Ishikawa (cell line): ENCODE measurements around the gene UVSSA.

Experiments used
- CEBPB ChIP-seq: IDR thresholded peaks from 2 replicates; pipeline ENCODE4 v1.6.1; 2012
- CREB1 ChIP-seq: IDR thresholded peaks from 2 replicates; pipeline ENCODE4 v1.6.1; 2012; ENCODE audit warnings: low read depth
- EGR1 ChIP-seq: IDR thresholded peaks from 2 replicates; pipeline ENCODE4 v1.6.1; 2012
- EP300 ChIP-seq: IDR thresholded peaks from 2 replicates; pipeline ENCODE4 v1.6.1; 2012; ENCODE audit warnings: borderline replicate concordance
- FOXM1 ChIP-seq: IDR thresholded peaks from 2 replicates; pipeline ENCODE4 v1.6.1; 2012; ENCODE audit warnings: low read depth, borderline replicate concordance
- NFIC ChIP-seq: IDR thresholded peaks from 2 replicates; pipeline ENCODE4 v1.6.1; 2012
- RAD21 ChIP-seq: IDR thresholded peaks from 2 replicates; pipeline ENCODE4 v1.6.1; 2012; ENCODE audit warnings: low read depth
- TAF1 ChIP-seq: IDR thresholded peaks from 2 replicates; pipeline ENCODE4 v1.6.1; 2012; ENCODE audit warnings: low read depth, mild to moderate bottlenecking
- TCF12 ChIP-seq: IDR thresholded peaks from 2 replicates; pipeline ENCODE4 v1.6.1; 2012; ENCODE audit warnings: low read depth
- TEAD4 ChIP-seq: IDR thresholded peaks from 2 replicates; pipeline ENCODE4 v1.6.1; 2012
- USF1 ChIP-seq: IDR thresholded peaks from 2 replicates; pipeline ENCODE4 v1.6.1; 2012
- YY1 ChIP-seq: IDR thresholded peaks from 2 replicates; pipeline ENCODE4 v1.6.1; 2012; ENCODE audit warnings: low read depth
- ZBTB7A ChIP-seq: IDR thresholded peaks from 2 replicates; pipeline ENCODE4 v1.6.1; 2012; ENCODE audit warnings: low read depth
- TF ChIP-seq, protein P1 (sequence below): IDR thresholded peaks from 2 replicates; pipeline ENCODE4 v1.6.1; 2012; ENCODE audit warnings: low read depth, mild to moderate bottlenecking
- TF ChIP-seq, protein P2 (sequence below): IDR thresholded peaks from 2 replicates; pipeline ENCODE4 v1.6.1; 2012

UVSSA gene

GRCh38 chr4:1413687-1414479 lies 66.9 kb downstream of the UVSSA start:
- TF ChIP-seq, protein P1, sequence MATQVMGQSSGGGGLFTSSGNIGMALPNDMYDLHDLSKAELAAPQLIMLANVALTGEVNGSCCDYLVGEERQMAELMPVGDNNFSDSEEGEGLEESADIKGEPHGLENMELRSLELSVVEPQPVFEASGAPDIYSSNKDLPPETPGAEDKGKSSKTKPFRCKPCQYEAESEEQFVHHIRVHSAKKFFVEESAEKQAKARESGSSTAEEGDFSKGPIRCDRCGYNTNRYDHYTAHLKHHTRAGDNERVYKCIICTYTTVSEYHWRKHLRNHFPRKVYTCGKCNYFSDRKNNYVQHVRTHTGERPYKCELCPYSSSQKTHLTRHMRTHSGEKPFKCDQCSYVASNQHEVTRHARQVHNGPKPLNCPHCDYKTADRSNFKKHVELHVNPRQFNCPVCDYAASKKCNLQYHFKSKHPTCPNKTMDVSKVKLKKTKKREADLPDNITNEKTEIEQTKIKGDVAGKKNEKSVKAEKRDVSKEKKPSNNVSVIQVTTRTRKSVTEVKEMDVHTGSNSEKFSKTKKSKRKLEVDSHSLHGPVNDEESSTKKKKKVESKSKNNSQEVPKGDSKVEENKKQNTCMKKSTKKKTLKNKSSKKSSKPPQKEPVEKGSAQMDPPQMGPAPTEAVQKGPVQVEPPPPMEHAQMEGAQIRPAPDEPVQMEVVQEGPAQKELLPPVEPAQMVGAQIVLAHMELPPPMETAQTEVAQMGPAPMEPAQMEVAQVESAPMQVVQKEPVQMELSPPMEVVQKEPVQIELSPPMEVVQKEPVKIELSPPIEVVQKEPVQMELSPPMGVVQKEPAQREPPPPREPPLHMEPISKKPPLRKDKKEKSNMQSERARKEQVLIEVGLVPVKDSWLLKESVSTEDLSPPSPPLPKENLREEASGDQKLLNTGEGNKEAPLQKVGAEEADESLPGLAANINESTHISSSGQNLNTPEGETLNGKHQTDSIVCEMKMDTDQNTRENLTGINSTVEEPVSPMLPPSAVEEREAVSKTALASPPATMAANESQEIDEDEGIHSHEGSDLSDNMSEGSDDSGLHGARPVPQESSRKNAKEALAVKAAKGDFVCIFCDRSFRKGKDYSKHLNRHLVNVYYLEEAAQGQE: no peak
- TF ChIP-seq EP300 (no peak), ZBTB7A (no peak), RAD21 (no peak)

DNA sequence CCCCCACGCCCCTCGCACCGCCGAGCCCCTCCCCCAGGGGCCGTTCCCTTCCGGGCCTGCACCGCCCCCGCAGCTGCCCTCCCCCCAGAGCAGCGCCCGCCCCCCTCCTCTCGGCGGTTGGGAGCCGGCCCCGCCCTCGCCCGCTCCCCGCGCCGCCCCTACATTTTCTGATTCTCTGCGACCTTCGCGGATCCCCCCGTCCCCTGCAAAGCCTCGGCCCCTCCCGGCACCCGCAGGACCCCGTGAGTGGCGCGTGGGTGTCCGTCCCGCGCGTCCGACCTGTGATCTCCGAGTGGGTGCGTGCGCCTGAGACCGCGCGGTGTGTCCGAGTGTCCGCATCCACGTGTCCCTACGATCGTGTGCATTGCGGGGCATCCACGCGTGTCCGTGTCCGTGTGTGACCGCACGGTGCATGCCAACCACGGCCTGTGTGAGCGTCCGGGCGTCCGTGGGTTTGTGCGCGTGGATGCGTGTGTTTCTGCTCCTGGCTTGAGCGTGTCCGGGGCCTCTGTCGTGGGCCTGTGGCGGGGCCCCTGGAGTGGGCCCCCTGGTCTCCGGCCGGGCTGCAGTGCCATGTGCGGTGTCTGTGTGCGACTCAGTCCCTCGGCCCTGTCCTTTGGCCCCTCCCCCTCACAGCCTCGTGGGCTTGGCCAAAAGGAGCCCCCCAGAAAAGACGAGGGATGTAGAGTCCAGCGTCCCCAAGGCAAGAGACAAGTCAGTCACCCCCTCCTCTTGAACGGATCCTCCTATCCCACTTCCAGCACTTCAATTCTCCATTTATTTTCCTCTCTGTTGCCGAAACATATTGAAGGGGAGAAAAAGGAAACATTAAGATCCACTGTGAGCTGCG lies 68.0 kb downstream of the UVSSA start:
- no peak for TF ChIP-seq EP300
- no peak for TF ChIP-seq USF1
- TF ChIP-seq, protein P1: no peak
- TF ChIP-seq, protein P2, sequence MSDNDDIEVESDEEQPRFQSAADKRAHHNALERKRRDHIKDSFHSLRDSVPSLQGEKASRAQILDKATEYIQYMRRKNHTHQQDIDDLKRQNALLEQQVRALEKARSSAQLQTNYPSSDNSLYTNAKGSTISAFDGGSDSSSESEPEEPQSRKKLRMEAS: no peak
- TF ChIP-seq TCF12: no peak
- TF ChIP-seq RAD21: no peak
- no peak for TF ChIP-seq YY1
- TF ChIP-seq NFIC: no peak
- TF ChIP-seq CREB1: no peak
- no peak for TF ChIP-seq ZBTB7A
- no peak for TF ChIP-seq EGR1
- TF ChIP-seq TAF1: no peak
- TF ChIP-seq CEBPB: no peak
- TF ChIP-seq TEAD4: no peak
- no peak for TF ChIP-seq FOXM1

GRCh38 chr4:1415681-1415981 lies 68.6 kb downstream of the UVSSA start:
- TF ChIP-seq USF1 (no peak), RAD21 (no peak), EP300 (no peak), CREB1 (no peak), TCF12 (no peak), EGR1 (no peak), NFIC (no peak), YY1 (no peak), TEAD4 (no peak), CEBPB (no peak), ZBTB7A (no peak), FOXM1 (no peak)
- TF ChIP-seq, protein P2: no peak
- TF ChIP-seq, protein P1: no peak
